ENCODE data around the gene TAOK3. TPM values are rescaled to one million over a fixed set of nuclear protein-coding genes. Genes with fewer than 3 reads are reported as not detected.
A peak's percentile ranks its signal among the peaks of the same experiment; 100 is the strongest.

Gene TAOK3
- total RNA-seq, 2 donors from 2014 or later, result 52.2 to 52.5 TPM

- no peak for TF ChIP-seq CTCF (IDR thresholded peaks at IDR 0.05)
- no peak for TF ChIP-seq POLR2AphosphoS5 (IDR thresholded peaks at IDR 0.05)
- TF ChIP-seq POLR2A (IDR thresholded peaks at IDR 0.05), result no peak
- Histone ChIP-seq H3K4me1 (replicated peaks) (no peaks in the 10 kb centered on the region), H3K27me3 (replicated peaks; ENCODE audit: insufficient read depth) (no peaks in the 10 kb centered on the region), H3K27ac (no peak overlapping the region), H3K4me3 (no peak overlapping the region), H3K36me3 (no peaks in the 10 kb centered on the region), H3K9me3 (no peaks in the 10 kb centered on the region)
- intact Hi-C loops (cut with DNase I), result loop anchor here (5.0 kb wide), 2 partner anchors 237 to 312 kb away; partner anchors contain the start of genes PEBP1 and WSB2
- DNase-seq (ENCODE audit: low spot score), result no peak
- WGBS, result 85% methylated on average over 14 of the region's 14 CpGs
These were observed 1.5 kb upstream of the TAOK3 start for GRCh38 chr12:118374126-118374725.

GRCh38 chr12:118373616-118374015 is 909 bp upstream of the TAOK3 start:
- 52% methylated on average over 5 of the region's 5 CpGs for WGBS
- no peak for TF ChIP-seq POLR2AphosphoS5 (IDR thresholded peaks at IDR 0.05)
- TF ChIP-seq CTCF (IDR thresholded peaks at IDR 0.05), result no peak
- Histone ChIP-seq H3K36me3 (no peaks in the 10 kb centered on the region), H3K9me3 (no peaks in the 10 kb centered on the region), H3K4me3 (peak overlapping the region; percentile 62 to 93), H3K27ac (peak overlapping the region; percentile 73 to 80), H3K27me3 (replicated peaks; ENCODE audit: insufficient read depth) (no peaks in the 10 kb centered on the region), H3K4me1 (replicated peaks) (no peaks in the 10 kb centered on the region)
- intact Hi-C loops (cut with DNase I), result loop anchor here (5.0 kb wide), 2 partner anchors 236 to 311 kb away; partner anchors contain the start of genes PEBP1 and WSB2
- DNase-seq (ENCODE audit: low spot score), result no peak

- intact Hi-C loops (cut with DNase I), result loop anchor here (5.0 kb wide), 2 partner anchors 234 to 309 kb away; partner anchors contain the start of genes PEBP1 and WSB2
- peak; percentile 27 for DNase-seq (ENCODE audit: low spot score)
- H3K27ac ChIP-seq, result peak overlapping the region; percentile 49 to 80
These were observed 1.1 kb downstream of the TAOK3 start for GRCh38 chr12:118371321-118372282.

GRCh38 chr12:118370601-118371000 is 2.1 kb downstream of the TAOK3 start:
- H3K4me1 ChIP-seq (replicated peaks), result no peaks in the 10 kb centered on the region
- no peaks in the 10 kb centered on the region for H3K27me3 ChIP-seq (replicated peaks; ENCODE audit: insufficient read depth)
- H3K36me3 ChIP-seq, result no peaks in the 10 kb centered on the region
- peak overlapping the region; percentile 49 to 80 for H3K27ac ChIP-seq
- intact Hi-C loops (cut with DNase I), result loop anchor here (5.0 kb wide), 2 partner anchors 233 to 308 kb away; partner anchors contain the start of genes PEBP1 and WSB2
- DNase-seq (ENCODE audit: low spot score), result no peak
- no peak for TF ChIP-seq POLR2A (IDR thresholded peaks at IDR 0.05)
- H3K4me3 ChIP-seq, result peak overlapping the region; percentile 62 to 93
- 22% methylated on average over 3 of the region's 3 CpGs for WGBS
- H3K9me3 ChIP-seq, result no peaks in the 10 kb centered on the region

More at GRCh38 chr12:118371321-118372282, 1.1 kb downstream of the TAOK3 start:
- 1% methylated on average over 60 of the region's 60 CpGs for WGBS
- Histone ChIP-seq H3K36me3 (no peaks in the 10 kb centered on the region), H3K9me3 (no peaks in the 10 kb centered on the region), H3K4me1 (replicated peaks) (no peaks in the 10 kb centered on the region), H3K27me3 (replicated peaks; ENCODE audit: insufficient read depth) (no peaks in the 10 kb centered on the region), H3K4me3 (peak overlapping the region; percentile 62 to 93)
- no peak for TF ChIP-seq POLR2AphosphoS5 (IDR thresholded peaks at IDR 0.05)
- TF ChIP-seq POLR2A (IDR thresholded peaks at IDR 0.05), result no peak
- no peak for TF ChIP-seq CTCF (IDR thresholded peaks at IDR 0.05)

GRCh38 chr12:118368821-118369220 is 3.9 kb downstream of the TAOK3 start:
- H3K27me3 ChIP-seq (replicated peaks; ENCODE audit: insufficient read depth), result no peaks in the 10 kb centered on the region
- no peaks in the 10 kb centered on the region for H3K9me3 ChIP-seq
- H3K4me3 ChIP-seq, result no peak overlapping the region
- no peaks in the 10 kb centered on the region for H3K4me1 ChIP-seq (replicated peaks)
- H3K27ac ChIP-seq, result no peak overlapping the region
- DNase-seq (ENCODE audit: low spot score), result no peak
- no peaks in the 10 kb centered on the region for H3K36me3 ChIP-seq
- intact Hi-C loops (cut with DNase I), result no loop called here
- 88% methylated on average over 4 of the region's 4 CpGs for WGBS
- TF ChIP-seq POLR2AphosphoS5 (IDR thresholded peaks at IDR 0.05) (no peak), POLR2A (IDR thresholded peaks at IDR 0.05) (no peak), CTCF (IDR thresholded peaks at IDR 0.05) (no peak)

Data from prostate gland (tissue), 2 donors.